HG03432 (cell line): ENCODE measurements around the gene CYGB.
"Not testable (repeated sequence)": the region's sequence is repeated elsewhere in the genome, so short reads cannot be mapped to it uniquely, and the experiment has no call there.

Experiments
- ATAC-seq: cut with Tn5 transposase; IDR thresholded peaks from one replicate; pipeline ENCODE4 v1.9.1; 2021; ENCODE audit warnings: mild to moderate bottlenecking, moderate library complexity; ENCODE audit not compliant: unreplicated experiment

Gene CYGB

DNA sequence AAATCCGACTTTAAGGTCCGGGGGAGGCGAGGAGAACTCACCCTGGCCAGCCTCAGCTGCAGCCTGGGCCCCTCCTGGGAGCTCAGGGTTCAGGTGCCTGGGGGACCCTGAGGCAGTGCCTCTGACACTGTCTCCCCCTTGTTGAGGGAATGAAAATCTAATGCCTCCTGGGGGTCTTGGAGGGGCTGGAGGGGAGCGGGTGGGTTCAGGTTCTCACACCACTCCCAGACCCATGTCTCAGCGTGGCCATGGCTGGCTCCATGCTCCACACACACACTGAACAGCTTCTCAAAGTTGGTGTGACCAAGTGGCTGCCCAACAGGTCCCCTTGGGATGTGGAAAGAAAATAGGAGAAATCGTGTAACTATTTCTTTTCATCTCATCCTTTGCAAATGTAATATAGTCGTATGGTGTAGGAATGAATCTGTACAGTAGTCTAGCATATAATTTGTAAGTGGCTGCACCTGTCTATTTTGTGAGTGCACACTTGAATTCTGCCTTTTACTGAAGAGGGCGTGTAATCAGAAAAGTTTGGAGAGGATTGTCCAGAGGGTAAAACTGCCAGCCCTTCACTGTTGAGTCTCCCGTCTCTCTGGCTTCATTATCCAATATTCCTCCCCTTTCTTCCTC, 1.5 kb upstream of the CYGB start:
- no peak for ATAC-seq

DNA sequence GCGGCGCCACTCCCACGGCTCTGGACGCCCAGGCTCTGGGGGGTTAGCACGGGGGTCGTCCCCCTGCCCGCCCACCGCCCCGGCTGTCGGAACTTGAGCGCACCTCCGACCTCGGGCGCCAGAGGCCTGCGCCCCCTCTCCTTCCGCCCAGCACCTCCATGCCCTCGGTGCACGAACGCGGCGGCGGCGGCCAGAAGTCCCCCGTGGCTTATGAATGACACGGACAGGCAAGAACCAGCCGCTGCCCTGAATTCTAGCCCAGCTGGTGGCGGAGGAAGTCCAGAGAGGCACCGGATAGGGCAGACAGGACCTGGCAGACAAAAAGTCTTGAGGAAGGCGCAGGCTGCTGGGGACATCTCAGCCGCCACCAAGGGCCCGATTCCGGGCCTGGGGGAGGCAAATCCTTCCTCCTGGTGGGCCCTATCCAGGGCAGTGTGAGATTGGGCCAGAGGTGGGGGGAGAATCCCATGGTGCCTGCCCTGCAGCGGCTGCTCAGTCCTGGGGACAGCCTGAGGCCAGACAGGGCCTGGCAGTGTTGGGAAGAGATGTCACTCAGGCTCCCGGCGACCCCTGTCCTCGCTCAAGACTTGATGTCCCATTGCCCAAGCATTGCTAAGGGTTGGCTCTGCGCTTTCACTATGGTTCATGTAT, 897 bp upstream of the CYGB start:
- no peak for ATAC-seq

GRCh38 chr17:76537288-76537577, 276 bp downstream of the CYGB start:
- ATAC-seq, result no peak

DNA sequence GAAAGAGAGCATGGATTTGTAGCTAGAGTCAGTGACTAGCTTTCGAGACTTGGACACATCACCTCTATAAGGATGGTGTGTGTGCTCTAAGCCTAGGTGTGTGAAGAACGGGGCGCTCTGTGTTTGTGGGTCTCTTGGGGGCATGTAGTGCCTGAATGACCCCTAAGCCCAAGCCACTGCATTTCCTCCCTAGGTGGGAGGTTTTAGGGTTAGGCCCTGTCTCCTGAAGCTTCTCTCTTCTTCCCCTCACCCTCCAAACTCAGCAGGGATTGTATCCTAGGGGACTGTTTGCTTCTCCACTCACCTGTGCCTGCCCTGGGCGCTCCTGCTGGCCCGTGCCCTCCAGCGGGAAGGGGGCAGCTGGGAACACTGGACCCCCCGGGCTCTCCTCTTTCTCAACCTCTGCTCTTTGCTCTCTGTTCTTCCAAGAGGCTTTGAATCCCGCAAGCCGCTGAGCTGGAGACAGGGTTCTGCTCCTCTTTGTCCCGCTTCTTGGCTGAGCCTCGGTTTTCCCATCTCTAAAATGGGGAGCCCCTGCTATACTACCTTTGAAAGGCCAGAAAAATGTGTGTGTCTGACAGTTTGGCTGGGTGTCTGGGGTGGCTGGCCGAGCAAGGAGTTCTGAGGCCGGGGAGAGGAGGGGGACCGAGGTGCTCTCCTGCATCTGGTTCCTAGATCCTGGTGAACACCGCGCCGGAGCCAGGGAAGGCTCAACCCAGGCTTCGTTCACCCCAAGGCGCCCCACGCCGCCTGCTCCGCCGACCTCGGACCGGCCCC, 810 bp downstream of the CYGB start:
- ATAC-seq, result no peak

- no peak for ATAC-seq
Measured at GRCh38 chr17:76535788-76536510, 1.6 kb downstream of the CYGB start.

DNA sequence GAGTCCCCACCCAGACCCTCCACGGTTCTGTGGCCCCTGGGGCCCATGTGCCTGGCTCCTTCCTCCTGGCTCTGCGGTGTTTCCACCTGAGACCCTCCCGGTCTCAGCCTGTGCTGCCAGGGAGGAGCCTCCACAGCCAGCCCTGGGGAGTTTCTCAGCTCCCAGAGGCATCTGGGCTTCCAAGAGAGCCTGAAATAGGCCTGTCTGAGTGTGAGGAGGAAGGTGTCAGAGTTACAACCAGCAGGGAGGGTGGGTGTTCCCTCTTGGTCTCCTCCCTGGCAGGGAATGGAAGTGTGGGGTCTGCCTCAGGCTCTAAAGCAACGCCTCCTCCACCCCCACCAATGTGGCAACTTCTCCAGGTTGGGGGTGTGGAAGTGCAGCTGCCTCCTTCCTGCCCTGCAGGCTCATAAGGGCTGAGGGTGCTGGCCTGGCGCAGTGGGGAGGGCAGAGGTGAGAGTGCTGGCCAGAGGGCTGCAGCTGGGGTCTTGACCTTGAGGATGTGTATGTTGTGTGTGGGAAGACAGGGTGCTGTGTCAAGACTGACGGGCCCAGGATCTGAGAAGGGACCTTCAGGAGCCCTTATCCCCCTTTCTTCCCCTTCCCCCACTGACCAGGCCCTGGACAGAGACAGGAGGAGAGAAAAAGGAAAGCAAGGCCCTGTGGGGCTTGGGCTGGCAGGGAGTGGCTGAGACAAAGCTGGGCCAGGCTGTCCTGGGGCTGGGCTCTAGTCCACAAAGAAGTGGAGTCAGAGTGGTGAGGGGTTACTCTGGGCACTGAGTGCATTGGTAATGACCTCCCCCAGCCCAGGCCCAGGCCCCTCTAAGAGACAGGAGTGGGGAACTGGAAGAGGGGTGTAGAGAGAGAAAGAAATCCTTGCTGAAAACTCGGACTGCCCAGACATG, 2.4 kb downstream of the CYGB start:
- no peak for ATAC-seq

- ATAC-seq, result not testable (repeated sequence)
Measured at GRCh38 chr17:76533640-76534359, 3.7 kb downstream of the CYGB start.

DNA sequence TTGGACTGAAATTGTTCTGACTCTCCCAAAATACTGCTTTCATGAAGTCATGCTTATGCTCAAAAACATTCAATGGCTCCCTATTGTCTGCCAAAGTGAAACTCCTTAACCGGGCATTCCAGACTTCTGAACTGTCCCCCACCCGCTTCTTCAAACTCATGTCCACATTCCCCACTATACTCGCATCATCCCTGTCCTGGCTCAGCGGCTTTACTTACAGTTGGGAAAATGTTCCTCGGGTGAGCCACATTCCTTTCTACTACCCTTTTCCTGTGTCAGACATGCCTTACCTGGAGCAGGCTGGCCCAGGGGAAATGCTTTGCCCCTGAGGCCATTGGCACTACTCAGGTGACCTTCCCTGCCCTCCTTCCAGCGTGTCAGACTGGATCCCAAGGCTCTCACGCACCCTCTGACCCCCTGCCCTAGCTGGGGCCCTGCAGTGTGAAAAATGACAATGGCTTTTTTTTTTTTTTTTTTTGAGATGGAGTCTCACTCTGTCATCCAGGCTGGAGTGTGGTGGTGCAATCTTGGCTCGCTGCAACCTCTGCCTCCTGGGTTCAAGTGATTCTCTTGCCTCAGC, 5.3 kb downstream of the CYGB start:
- no peak for ATAC-seq

GRCh38 chr17:76531486-76532038, 5.9 kb downstream of the CYGB start:
- ATAC-seq, result no peak

- ATAC-seq, result no peak
Measured at GRCh38 chr17:76530811-76531485, 6.6 kb downstream of the CYGB start.

- ATAC-seq, result no peak
Measured at GRCh38 chr17:76530095-76530723, 7.3 kb downstream of the CYGB start.

GRCh38 chr17:76529224-76530094, 8.1 kb downstream of the CYGB start:
- ATAC-seq, result no peak

GRCh38 chr17:76528528-76529223, 8.8 kb downstream of the CYGB start:
- no peak for ATAC-seq

- ATAC-seq, result peak; percentile 46
Measured at GRCh38 chr17:76528156-76528527, 9.4 kb downstream of the CYGB start.

- peak; percentile 51 for ATAC-seq
Measured at GRCh38 chr17:76527430-76528111, 9.9 kb downstream of the CYGB start.

GRCh38 chr17:76527016-76527415, 10.5 kb downstream of the CYGB start:
- not testable (repeated sequence) for ATAC-seq
